GM19372 (cell line): ENCODE data around the gene LILRB4.
"Not testable (repeated sequence)": the region's sequence is repeated elsewhere in the genome, so short reads cannot be mapped to it uniquely, and the experiment has no call there.

Experiments used
- ATAC-seq: cut with Tn5 transposase; IDR thresholded peaks from one replicate; pipeline ENCODE4 v1.9.1; 2021; ENCODE audit warnings: mild to moderate bottlenecking, low read depth, moderate library complexity; ENCODE audit not compliant: unreplicated experiment

The LILRB4 gene

DNA sequence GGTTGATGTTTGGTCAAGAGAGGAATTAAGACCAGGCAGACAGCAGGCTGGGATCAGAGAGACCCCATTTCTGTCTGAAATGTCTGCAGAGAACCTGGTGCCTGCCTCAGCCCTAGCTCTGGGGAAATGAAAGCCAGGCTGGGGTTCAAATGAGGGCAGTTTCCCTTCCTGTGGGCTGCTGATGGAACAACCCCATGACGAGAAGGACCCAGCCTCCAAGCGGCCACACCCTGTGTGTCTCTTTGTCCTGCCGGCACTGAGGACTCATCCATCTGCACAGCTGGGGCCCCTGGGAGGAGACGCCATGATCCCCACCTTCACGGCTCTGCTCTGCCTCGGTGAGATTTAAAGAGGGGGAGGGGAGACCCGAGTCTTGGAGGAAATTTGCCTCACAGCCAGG lies at the start of gene LILRB4:
Gene LILRB4 (plus strand): TSS at position 256 of the 400 bp plus-strand sequence. CDS start 49 bp downstream, at position 305.
- no peak for ATAC-seq

DNA sequence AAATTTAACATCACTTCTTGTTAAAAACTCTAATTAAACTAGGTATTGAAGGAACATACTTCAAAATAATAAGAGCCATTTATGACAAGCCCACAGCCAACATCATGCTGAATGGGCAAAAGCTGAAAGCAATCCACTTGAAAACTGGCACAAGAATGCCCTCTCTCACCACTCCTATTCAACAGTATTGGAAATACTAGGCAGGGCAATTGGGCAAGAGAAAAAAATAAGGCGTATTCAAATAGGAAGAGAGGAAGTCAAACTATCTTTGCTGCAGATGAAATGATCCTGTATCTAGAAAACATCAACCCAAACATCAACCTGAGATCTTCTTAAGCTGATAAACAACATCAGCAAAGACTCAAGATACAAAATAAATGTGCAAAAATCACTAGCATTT lies 48.1 kb upstream of the LILRB4 start:
- no peak for ATAC-seq

DNA sequence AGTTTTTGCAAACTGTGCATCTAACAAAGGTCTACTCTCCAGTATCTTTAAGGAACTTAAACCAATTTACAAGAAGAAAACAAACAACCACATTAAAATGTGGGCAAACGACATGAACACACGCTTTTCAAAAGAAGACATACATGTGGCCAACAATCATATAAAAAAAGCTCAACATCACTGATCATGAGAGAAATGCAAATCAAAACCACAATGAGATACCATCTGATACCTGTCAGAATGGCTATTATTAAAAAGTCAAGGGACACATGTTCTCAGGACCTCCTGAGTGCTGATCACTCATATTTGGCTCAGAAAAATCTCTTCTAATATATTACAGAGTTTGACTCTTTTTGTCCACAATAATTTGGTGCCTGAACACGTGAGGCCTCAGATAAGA lies 46.7 kb upstream of the LILRB4 start:
- no peak for ATAC-seq

DNA sequence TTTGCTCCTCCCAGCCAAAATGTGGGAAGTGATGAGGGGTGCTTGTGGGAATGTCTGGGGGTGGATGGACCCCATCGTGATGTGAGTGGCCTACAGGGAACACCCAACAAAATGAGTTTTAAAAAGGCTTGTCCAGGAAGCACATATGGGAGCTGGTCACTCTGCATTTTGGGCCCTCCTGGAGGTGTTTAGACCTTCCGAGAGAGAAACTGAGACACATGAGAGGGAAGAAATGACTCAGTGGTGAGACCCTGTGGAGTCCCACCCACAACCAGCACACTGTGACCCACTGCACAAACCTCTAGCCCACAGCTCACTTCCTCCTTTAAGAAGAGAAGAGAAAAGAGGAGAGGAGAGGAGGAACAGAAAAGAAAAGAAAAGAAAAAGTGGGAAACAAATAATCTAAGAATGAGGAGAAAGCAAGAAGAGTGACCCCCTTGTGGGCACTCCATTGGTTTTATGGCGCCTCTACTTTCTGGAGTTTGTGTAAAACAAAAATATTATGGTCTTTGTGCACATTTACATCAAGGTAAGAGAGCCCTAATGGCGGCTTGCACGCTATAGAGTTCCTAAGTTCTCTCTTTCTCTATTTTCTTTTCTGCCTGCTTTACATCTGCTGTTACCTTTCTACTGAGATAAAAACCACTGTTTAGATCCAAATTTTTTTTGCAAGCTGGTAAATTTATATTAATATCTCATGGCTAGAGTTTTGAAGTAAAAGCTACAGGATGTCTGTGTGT lies 45.8 kb upstream of the LILRB4 start:
- ATAC-seq, result peak; percentile 88

DNA sequence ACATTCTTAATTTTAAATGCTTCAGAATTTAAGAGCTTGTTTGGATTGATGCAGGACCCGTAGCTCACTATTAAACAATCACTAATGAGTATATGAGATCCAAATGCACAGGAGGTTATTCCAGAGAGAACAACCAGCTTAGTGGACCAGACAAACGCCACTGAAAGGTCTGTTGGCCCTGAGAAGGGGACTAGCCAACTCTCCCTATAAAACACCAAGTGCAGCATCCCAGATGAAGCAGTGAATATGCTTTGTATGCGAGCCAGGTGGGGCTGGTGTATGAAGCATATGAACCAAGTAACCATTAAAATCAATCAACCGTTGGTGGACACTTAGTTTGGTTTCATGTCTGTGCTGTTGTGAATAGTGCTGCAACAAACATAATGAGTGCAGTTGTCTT lies 42.3 kb upstream of the LILRB4 start:
- ATAC-seq, result no peak

DNA sequence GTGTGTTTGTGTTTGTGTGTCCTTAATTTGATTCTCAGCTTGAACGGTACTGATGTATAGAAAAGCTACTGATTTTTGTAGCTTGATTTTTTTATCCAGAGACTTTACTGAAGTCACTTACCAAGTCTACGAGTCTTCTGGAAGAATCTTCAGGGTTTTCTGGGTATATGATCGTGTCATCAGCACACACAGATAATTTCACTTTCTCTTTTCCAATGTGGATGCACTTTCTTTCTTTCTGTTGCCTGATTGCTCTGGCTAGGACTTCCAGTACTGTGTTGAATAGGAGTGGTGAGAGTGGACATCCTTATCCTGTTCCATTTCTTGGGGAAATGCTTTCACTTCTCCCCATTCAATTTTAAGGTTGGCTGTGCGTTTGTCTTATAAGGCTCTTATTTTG lies 40.4 kb upstream of the LILRB4 start:
- no peak for ATAC-seq

DNA sequence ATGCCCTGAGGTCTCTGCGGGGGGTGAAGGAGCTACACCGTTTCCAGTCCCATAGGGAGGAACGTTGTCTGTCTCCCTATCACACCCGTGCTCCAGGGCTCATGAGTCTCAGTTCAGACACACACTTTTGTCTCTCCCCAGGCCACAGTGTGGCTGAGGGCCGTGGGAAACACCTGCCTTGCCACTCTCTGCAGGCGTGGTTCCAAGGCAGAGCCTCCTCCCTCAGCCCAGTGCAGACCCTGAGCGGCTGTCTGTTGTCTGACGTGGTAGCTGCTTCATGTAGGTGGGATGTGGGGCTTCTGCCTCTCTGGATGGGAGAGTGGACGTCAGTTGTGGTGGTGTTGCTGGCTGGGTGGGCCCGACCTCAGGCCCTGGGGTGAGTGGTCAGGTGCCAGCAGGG lies 38.6 kb upstream of the LILRB4 start:
- ATAC-seq, result not testable (repeated sequence)

DNA sequence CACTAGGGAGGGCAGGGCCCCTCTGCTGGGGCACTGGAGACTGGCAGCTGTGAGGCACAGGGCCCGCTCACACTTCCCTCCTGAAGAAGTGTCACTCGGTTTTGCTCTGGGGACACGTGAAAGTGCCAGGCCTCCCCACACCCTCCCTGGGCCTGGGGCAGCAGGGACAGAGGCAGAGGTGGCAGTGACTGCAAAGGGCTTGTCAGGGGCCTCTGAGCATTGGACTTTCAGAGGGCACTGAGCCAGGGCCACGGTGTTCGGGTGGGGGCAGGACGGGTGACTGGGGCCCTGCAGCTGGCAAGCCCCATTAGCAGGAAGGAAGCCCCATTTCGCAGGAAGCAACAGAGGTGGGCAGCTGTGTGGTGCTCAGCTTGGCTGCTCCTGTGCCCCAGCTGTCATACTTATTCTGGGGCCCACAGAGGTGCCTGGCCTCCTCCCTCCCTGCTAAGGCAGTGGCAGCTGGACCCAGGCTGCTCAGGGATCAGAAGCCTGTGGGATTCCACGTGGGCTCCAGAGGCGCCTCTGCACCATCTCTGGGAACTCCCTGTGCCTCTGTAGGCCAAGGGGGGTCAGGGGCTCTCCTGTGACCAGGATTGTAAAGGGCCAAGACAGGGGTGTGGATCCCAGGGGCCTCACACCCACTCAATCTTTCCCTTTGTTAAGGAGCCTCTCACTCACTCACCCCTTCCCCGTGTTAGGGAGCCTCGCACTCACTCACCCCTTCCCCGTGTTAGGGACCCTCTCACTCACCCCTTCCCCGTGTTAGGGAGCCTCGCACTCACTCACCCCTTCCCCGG lies 37.7 kb upstream of the LILRB4 start:
- not testable (repeated sequence) for ATAC-seq

DNA sequence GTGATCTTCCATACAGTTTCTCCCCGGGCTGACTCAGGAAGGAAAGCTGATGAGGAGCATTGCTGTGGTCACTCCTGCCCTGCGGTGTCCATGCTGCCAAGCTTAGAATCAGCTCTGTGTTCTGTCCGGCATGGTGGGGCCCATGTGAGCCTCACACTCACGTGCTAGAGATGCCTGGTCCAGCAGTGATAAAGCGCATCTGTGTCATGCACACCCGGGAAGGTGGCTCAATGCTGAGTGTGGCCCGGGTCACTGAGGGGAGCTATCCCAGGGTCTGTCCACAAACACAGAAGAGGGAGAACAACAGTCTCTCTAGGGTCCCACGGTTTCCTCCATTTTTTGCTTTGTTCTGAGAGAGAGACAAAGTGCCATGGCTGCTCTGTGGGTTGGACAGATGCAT lies 36.0 kb upstream of the LILRB4 start:
- ATAC-seq, result no peak

DNA sequence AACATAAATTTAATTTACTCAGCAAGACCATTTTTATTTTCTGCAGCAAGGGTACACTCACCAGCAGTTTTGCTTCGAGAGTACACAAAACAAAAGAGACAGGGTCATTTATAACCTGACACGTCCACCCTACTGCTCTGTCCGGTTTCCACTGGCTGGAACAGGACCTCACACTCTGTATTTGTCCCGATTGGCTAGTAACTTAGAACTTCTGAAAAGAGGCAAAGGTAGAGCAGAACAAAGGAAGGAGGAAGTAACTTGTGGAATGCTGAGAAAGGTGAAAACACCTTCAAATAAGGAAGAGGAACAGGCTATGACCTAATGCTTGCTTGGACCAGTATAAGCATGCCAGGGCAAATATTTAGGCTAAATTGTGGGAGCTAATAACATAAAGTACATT lies 34.9 kb upstream of the LILRB4 start:
- not testable (repeated sequence) for ATAC-seq

DNA sequence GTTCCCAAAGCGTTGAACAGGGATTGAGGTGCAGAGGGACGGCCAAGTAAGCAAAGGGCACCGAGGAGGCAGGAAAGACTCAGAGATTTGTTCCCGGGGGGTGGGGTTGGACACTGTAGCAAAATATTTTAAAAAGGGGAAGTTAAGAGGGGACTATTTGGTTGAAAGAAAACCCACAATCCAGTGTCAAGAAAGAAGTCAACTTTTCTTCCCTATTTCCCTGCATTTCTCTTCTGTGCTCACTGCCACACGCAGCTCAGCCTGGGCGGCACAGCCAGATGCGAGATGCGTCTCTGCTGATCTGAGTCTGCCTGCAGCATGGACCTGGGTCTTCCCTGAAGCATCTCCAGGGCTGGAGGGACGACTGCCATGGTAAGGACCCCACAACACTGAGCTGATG lies 32.5 kb upstream of the LILRB4 start, which contains the start of gene LILRB1:
Gene LILRB1 (plus strand): TSS at position 223 of the 400 bp plus-strand sequence. CDS start 590 bp downstream, outside the sequence.
- not testable (repeated sequence) for ATAC-seq

DNA sequence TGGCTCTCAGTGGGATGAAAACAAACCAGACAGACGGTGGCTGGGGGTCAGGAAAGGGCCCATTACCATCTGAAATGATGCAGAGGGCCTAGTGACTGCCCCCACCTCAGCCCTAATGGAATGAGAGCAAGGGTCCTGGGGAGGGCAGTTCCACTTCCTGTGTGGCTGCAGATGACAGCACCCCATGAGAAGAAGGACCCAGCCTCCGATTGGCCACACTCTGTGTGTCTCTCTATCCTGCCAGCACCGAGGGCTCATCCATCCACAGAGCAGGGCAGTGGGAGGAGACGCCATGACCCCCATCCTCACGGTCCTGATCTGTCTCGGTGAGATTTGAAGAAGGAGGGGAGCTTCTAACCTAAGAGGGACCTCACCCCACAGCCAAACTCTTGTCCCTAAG lies 32.0 kb upstream of the LILRB4 start:
- no peak for ATAC-seq

DNA sequence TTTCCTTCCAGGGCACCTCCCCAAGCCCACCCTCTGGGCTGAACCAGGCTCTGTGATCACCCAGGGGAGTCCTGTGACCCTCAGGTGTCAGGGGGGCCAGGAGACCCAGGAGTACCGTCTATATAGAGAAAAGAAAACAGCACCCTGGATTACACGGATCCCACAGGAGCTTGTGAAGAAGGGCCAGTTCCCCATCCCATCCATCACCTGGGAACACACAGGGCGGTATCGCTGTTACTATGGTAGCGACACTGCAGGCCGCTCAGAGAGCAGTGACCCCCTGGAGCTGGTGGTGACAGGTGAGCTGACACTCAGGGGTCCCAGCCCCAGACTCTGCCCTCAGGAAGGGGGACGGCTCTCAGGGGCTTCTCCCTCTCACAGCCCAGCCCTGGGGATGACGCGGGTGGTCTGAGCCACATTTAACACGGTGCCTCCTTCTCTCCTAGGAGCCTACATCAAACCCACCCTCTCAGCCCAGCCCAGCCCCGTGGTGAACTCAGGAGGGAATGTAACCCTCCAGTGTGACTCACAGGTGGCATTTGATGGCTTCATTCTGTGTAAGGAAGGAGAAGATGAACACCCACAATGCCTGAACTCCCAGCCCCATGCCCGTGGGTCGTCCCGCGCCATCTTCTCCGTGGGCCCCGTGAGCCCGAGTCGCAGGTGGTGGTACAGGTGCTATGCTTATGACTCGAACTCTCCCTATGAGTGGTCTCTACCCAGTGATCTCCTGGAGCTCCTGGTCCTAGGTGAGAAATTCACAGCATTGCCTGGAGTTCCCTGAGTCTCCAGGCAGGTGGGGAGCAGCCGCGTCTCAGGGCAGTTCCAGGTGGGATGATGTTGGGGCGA lies 31.1 kb upstream of the LILRB4 start:
- ATAC-seq, result not testable (repeated sequence)

DNA sequence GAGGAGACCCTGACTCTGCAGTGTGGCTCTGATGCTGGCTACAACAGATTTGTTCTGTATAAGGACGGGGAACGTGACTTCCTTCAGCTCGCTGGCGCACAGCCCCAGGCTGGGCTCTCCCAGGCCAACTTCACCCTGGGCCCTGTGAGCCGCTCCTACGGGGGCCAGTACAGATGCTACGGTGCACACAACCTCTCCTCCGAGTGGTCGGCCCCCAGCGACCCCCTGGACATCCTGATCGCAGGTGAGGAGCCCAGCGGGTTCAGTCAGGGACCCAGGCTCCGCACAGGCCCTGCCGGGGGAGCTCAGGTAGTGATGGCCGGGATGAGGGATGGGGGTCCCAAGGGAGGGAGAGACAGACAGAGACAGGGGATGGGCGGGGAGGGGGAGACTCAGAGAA lies 30.3 kb upstream of the LILRB4 start:
- ATAC-seq, result not testable (repeated sequence)

DNA sequence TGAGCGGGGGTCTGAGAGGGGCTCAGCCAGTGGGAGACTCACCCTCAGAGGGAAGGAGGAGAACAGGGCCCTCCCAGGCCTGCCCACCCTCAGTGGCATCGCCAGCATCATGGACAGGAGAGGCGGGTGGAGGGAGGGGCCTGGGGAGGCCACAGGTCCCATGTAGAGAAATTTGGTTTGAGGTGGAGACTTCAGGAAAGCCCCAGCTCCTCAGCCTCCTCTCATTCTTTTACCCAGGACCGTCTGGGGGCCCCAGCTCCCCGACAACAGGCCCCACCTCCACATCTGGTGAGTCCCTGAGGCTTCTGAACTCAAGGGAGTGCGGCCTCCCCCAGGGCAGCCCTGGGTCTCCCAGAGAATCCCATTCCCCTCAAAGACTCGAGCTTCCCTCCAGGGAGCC lies 29.4 kb upstream of the LILRB4 start:
- ATAC-seq, result no peak

DNA sequence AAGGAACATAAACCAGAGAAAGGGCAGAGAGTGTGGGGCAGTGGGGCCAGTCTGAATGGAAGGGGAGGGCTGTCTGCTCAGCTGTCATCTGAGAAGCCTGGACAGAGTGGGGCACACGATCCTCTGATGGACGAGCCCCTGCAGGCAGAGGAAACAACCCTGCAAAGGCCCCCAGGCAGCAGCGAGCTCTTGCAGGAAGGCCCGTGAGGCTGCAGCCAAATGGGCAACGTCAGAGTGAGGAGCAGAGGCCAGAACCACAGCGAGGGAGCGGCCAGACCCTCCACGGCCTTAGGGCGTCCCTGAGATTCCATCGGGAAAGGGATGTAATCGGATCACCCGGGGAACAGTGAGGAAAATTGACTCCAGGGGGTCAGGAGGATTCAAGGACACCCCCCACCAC lies 26.7 kb upstream of the LILRB4 start:
- ATAC-seq, result not testable (repeated sequence)

DNA sequence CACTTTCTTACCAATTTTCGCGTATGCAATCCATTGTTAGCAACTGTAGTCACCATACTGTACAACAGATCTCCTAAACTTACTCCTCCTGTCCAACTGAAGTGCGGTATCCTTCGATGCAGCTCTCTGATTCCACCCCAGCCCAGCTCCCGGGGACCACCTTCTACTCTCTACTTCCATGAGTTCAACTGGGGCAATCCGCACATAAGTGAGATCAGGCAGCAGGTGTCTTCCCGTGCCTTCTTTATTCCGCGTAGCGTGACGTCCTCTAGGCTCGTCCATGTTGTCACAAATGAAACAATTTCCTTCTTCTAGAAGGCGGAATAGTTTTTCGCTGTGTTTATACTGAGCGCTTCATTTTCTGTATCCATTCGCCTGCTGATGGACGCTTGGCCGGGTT lies 24.1 kb upstream of the LILRB4 start:
- no peak for ATAC-seq

DNA sequence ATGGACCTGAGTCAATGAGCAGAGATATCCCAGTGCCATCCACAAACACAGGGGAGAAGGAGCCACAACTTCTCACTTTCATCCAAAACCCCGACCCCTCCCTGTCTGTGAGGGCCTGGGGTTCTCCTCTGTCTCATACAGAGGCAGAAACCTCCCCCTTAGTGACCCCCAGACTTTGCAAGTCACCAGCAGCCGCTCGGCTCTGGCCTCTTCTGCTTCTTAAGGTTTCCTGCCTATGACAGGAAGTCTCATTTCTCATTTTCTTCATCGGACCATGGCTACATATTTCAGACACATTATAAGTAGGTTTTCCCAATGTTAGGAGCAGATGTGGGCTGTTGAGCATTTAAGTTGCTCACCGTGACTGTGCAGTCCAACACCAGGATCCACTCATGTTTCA lies 19.8 kb upstream of the LILRB4 start:
- not testable (repeated sequence) for ATAC-seq

DNA sequence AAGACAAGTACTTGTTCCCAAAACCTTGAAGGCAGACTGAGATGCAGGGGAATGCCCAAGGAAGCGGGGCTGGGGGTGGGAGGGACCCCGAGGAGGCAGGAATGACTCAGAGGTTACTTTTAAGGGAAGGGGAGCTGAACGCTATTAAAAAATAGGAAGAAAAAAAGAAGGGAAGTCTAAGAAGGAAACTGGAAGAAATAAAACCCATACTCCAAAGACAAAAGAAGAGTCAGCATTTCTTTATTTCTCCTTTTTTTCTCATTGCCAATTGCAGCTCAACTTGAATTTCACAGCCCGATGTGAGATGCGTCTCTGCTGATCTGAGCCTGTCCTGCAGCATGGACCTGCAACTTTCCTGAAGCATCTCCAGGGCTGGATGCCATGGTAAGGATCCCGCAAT lies 19.2 kb upstream of the LILRB4 start:
- not testable (repeated sequence) for ATAC-seq

DNA sequence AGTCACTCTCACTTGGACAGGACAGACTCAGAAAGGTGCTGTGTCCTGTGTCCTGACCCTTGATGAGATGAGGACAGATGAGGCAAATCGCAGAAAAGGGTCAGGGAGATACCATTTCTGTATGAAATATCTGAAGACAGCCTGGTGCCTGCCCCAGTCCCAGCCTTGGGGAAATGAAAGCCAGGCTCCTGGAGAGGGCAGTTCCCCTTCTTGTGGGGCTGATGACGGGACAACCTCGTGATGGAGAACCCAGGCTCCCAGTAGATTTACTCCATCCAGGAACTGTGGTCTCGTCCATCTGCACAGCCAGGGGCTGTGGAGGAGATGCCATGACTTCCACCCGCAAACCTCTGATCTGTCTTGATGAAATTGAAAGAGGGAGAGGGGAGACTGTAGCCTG lies 18.7 kb upstream of the LILRB4 start:
- no peak for ATAC-seq

DNA sequence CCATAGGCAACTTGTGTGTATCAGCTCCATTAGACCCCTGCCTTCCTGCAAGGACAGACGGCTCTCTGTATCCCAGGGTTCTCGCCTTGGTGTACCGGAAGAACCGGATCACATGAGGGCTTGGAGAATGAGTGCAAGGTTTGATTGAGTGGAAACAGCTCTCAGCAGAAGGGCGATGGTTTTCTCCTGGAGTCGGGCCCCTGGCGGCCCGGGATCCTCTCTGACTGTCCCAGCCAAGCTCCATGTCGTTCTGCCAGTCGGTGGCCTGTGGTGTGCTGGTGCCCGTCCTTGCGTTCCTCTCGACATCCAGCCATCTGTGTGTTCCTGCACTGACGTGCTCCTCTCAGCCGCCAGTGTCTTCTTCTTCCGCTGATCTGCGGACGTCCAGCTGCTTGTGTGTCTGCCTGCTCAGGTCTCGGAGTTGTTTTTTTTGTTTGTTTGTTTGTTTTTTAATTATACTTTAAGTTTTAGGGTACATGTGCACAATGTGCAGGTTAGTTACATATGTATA lies 16.4 kb upstream of the LILRB4 start:
- ATAC-seq, result no peak
